ENCODE results near the gene RAC2.

RAC2 gene

DNA sequence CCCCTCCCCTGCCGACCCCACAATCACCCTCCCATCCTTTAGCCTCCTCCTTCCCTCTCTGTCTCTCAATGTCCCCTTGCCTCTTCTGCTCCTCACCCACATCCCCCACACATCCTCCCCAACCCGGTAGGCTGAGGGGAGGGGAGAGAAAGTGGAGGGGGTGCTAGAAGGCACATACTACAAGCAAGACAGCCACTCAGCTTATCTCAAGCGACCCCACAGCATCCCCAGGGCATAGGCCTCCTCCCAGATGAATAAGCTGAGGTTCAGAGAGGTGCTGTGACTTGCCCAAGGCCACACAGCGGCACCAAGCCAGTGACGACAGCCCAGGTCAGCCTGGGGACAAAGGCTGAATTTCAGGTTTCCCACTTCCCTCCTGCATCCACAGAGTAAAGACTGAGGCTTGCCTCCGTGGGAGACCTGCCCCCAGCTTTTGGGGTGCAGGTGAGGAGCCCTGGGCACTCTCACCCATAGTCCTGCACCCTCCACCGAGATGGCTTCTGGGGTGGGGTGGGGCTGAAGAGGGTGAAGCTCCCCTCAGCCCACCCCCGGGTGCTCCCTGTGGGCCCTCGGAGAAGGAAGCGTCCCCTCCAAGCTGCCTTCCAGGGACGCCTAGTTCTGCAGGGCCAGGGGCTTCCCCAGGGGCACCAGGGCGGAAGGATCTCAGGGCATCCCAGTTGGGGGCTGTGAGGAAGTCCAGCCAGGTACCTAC, 511 bp downstream of the RAC2 start:
- Mint-ChIP-seq H3K36me3 (ENCODE audit: low read depth) (no peaks in the 10 kb centered on the region), H3K27ac (no peak overlapping the region), H3K27me3 (ENCODE audit: low read depth) (peaks cover 11% of the 10 kb centered on the region), H3K9me3 (no peaks in the 10 kb centered on the region), H3K4me3 (no peak overlapping the region), H3K4me1 (no peaks in the 10 kb centered on the region)
- TF ChIP-seq CTCF (IDR thresholded peaks at IDR 0.05; ENCODE audit: unreplicated experiment in 3 of 3): no peak

DNA sequence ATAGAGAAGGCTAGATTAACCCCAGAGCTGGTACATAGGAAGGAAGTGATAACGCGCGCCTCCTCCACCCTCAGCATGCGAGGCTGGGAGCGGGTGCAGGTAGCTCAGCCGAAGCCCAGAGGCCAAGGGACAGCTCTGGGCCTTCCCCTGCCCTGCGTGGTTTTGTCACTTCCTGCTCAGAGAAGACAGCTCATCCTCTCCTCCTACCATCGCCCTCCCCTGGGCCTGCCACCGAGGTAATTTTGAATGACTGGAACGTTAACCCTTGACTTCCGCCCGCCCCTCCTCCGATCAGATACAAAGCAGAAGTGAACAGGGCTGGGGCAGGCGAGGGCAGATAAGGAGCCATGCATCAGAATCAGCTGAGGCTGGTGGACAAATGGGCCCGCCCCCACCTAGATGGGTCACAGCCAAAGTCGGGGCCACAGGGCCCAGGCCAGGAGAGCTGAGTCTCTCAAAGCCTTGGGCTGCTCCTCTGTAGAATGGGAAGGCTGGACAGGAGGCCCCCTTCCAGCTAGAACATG, 1.6 kb downstream of the RAC2 start:
- H3K27ac Mint-ChIP-seq: no peak overlapping the region
- TF ChIP-seq CTCF (IDR thresholded peaks at IDR 0.05; ENCODE audit: unreplicated experiment in 3 of 3): no peak
- no peaks in the 10 kb centered on the region for H3K9me3 Mint-ChIP-seq
- H3K27me3 Mint-ChIP-seq (ENCODE audit: low read depth): peaks cover 16% of the 10 kb centered on the region
- no peak overlapping the region for H3K4me3 Mint-ChIP-seq
- H3K4me1 Mint-ChIP-seq: no peaks in the 10 kb centered on the region
- H3K36me3 Mint-ChIP-seq (ENCODE audit: low read depth): no peaks in the 10 kb centered on the region

DNA sequence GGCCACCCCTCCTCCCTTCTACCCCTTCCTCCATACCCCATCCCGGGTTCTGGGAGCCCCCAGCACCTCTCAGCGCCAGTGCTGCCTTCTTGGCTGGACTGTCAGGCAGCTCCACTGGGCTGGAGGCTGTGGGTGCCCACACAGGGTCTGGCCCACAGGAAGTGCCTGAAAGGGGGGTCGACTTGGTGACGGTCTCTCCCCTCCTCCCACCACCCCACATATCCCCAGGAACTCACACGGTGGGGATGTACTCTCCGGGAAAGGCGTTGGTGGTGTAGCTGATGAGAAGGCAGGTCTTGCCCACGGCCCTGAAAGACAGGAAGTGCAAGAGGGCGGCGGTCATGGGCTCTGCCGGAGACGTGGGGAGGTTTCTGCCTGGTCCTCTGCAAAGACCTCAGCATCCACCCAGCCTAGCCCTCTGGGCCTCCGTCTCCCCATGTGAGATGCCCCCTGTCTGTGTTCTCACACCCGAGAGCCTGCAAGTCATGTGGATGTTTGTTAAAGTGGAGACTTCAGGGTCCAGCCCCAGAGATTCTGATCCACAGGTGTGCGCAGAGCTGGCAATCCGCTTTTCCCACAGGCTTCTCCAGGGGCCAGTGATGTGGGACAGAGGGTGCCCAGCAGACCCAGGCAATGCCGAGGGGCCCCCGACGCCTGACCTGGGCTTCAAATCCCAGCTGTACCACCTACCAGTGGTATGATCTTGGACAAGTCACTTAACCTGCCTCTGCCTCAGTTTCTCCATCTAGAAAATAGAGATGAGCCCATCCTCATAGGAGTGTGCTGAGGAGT, 2.5 kb downstream of the RAC2 start:
- Mint-ChIP-seq H3K27me3 (ENCODE audit: low read depth) (peaks cover 19% of the 10 kb centered on the region), H3K4me3 (no peak overlapping the region), H3K4me1 (no peaks in the 10 kb centered on the region), H3K9me3 (no peaks in the 10 kb centered on the region), H3K27ac (no peak overlapping the region), H3K36me3 (ENCODE audit: low read depth) (no peaks in the 10 kb centered on the region)
- TF ChIP-seq CTCF (IDR thresholded peaks at IDR 0.05; ENCODE audit: unreplicated experiment in 3 of 3): no peak

DNA sequence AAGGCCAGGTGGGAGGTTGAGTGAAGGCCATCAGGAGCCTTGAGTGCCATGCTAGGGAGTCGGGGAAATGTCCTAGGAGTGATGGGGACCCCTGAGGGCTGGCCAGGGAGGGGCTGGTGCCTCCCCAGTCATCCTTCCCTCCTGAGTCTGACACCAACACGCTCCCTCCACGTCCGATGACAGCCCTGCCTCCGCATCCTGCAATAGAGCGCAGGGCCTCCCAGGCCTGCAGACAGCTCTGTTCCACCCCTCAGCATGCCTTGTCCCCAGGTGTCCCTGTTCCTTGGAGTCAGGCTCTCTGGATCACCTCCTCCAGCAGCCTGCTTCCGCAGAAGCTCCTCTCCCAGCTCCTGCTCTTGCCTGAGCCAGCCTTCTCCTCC, 3.1 kb downstream of the RAC2 start:
- H3K4me1 Mint-ChIP-seq: no peaks in the 10 kb centered on the region
- H3K9me3 Mint-ChIP-seq: no peaks in the 10 kb centered on the region
- no peaks in the 10 kb centered on the region for H3K36me3 Mint-ChIP-seq (ENCODE audit: low read depth)
- TF ChIP-seq CTCF (IDR thresholded peaks at IDR 0.05; ENCODE audit: unreplicated experiment in 3 of 3): no peak
- no peak overlapping the region for H3K27ac Mint-ChIP-seq
- H3K27me3 Mint-ChIP-seq (ENCODE audit: low read depth): peaks cover 19% of the 10 kb centered on the region
- no peak overlapping the region for H3K4me3 Mint-ChIP-seq

GRCh38 chr22:37240240-37240940, 3.7 kb downstream of the RAC2 start:
- no peak overlapping the region for H3K4me3 Mint-ChIP-seq
- H3K27ac Mint-ChIP-seq: no peak overlapping the region
- H3K27me3 Mint-ChIP-seq (ENCODE audit: low read depth): peaks cover 19% of the 10 kb centered on the region
- no peaks in the 10 kb centered on the region for H3K9me3 Mint-ChIP-seq
- H3K36me3 Mint-ChIP-seq (ENCODE audit: low read depth): no peaks in the 10 kb centered on the region
- TF ChIP-seq CTCF (IDR thresholded peaks at IDR 0.05; ENCODE audit: unreplicated experiment in 3 of 3): no peak
- no peaks in the 10 kb centered on the region for H3K4me1 Mint-ChIP-seq

All from nephron (organoid).